Lower leg skin (tissue), 3 donors: ENCODE results near the gene CAMK2A.

Experiments used
- POLR2A ChIP-seq, 2 donors: fragments of 450-650 bp; IDR thresholded peaks; one replicate each; pipeline ENCODE4 v1.6.1; 2016 to 2017; ENCODE audit warnings: antibody characterized with exemption in 2 of 2, mild to moderate bottlenecking in 1 of 2, moderate library complexity in 1 of 2
- TF ChIP-seq, protein P1 (sequence below), 3 donors: fragments of 450-650 bp; IDR thresholded peaks; one replicate each; pipeline ENCODE4 v1.5.1; 2016; ENCODE audit warnings: antibody characterized with exemption in 3 of 3, mild to moderate bottlenecking in 3 of 3, moderate library complexity in 2 of 3

DNA sequence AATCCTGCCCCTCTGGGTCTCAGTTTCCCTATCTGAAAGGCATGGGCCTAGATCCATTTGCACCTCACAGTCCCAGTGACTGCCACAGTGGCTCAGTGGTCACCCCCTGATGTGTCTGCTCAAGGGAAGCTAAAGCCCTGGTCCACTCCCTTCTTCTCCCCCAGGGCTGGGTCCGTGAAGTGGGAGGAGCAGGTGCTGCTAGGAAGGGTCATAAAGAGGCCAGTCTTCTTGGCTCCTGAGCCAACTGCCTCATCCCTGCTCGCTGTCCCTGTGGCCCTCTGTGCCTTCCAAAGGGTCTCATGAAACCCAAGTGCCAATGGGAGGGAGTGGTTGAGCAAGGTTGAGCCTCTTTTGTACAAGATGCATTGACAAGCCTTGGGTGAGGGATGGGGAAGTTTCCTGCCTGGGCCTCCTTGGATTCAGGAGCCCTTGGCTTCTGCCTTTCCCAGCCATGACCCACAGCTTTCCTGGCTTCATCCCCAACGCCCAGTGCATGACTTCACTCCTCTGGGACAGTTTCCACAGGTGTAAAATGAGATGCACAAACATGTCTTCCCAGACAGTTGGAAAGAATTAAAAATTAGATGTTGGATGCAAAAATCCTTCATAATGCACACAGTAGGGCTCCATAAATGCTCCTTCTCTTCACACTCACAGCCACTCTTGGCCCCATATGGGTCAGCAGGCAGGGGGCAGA, 101.3 kb downstream of the CAMK2A start:
- TF ChIP-seq, protein P1, sequence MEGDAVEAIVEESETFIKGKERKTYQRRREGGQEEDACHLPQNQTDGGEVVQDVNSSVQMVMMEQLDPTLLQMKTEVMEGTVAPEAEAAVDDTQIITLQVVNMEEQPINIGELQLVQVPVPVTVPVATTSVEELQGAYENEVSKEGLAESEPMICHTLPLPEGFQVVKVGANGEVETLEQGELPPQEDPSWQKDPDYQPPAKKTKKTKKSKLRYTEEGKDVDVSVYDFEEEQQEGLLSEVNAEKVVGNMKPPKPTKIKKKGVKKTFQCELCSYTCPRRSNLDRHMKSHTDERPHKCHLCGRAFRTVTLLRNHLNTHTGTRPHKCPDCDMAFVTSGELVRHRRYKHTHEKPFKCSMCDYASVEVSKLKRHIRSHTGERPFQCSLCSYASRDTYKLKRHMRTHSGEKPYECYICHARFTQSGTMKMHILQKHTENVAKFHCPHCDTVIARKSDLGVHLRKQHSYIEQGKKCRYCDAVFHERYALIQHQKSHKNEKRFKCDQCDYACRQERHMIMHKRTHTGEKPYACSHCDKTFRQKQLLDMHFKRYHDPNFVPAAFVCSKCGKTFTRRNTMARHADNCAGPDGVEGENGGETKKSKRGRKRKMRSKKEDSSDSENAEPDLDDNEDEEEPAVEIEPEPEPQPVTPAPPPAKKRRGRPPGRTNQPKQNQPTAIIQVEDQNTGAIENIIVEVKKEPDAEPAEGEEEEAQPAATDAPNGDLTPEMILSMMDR (IDR thresholded peaks at IDR 0.05), result no peak
- TF ChIP-seq POLR2A (IDR thresholded peaks at IDR 0.05), result no peak
